ENCODE data around the gene PLXNA2.

Gene PLXNA2

DNA sequence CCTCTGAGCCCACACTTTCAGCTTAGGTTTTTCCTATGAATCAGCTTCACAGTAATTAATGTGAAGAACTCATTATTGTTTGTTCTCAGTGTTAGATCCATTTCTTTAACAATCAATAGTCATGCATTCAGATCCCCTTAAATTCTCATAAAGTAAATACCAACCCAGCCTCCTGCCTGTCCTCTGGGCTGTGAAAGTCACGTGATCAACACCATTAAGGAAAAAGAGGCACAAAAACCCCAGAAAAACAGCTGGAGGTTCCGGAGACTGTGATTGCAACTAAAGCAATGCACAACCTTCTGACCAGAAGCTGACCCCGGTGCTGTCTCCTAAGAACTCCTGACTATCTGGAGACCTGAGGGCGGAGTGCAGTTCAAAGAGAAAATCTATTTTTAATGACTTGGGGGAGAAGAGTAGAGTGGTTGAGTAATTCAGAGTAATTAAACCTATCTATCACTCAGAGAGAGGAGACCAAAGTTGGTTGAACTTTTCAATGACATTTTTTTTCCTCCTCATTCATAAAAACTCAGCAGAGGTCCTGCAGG lies 132.5 kb downstream of the PLXNA2 start:
- no peak for DNase-seq

DNA sequence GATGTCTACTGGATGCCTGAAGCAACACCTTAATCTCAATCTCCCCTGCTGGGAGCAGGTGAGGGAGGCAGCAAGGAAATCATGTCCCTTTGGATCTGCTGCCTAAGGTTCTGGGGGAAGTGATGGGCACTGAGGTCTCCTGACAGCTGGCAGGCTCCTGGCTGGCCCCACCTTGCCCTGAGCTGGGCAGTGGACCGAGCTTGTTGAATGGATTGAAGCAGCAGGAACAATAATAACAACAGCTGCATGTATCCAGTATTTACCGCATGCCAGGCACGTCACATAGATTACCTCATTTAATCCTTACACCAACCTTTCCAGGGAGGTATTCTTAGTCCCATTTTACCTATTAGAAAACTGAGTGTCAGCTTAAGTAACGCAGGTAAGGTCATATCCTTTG lies 133.9 kb downstream of the PLXNA2 start:
- DNase-seq, result no peak

DNA sequence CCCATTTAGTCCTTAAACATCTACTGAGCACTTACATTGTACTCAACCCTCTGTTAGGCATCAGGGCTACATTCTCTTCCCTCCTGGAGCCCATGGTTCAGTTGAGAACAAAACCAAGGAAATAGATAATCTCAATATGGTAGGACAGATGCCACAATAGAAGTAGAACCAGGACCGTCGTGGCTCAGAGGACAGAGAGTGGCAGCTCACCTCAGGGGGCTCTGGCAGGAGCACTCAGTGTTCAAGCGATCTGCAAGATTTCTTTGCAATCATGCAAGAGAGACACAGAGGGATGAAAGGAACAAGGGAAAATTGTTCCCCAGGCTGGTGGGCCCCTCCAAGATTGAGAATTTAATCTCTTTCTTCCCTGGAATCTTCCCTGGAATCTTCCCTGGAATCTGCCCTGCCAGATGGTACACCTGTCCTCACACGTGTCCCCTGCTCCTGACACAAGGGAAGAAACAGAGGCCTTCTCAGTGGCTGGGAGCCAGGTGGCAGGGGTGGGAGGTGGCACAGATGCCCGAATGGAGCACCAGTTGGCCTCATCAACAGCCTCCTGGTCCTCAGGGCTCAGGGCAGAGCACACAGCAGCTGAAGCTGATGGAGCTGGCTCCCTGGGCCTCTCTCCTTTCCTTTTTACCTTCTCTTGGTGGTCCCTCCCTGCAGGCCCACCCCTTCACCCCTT lies 135.4 kb downstream of the PLXNA2 start:
- no peak for DNase-seq

DNA sequence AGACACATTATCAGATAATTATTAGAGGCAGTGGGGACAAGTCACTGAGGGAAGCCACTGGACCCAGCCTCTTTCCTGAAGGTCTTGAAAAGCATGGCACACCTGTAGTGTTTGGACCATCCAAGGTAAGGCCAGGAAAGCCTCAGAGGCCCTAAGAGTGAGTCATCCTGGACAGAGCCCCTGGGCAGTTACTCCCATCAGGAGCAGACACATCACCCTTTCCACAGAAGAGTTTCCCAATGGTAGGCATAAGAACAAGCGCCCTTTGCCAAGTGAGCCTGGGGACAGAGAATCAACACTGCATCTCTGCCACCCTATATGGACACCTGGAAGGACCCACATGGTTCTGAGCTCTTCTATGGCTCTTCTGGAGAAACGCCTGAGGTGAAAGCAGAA lies 136.0 kb downstream of the PLXNA2 start:
- no peak for DNase-seq

DNA sequence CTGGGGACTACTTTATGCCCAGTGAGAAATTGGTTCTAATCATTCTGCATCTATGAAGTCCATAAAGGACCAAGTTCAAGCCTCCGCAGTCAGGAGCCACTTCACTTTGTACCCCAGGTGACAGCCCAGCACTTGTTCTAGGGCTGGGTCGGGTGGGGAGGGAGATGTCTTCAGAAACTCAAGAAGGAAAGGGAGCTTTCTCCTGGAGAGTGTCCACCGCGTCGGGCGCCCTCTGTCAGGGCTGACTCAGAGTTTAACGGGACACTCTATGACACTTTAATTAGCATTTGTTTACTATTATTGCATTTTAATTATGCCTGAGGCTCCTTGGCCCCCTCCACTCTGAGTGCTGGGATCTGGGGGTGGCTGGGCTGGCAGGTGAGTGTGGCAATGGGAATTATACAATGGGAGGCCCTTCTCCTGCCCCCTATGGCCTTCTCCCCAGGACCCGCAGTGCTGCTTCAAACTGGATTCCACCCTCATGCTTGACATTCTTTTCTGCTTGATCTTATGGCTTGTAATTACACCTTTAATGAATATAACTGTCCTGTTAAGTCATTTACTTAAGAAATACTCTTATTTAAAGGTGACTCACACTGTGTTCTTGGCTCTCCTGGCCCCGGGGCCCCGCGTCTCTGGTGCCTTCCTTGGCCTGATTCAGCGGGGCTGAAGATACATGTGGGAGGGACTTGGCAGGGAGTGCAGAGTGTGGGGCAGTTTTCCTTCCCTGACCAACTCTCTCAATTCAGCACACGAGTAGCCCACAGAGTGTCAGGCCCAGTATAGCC lies 136.6 kb downstream of the PLXNA2 start:
- DNase-seq, result no peak

DNA sequence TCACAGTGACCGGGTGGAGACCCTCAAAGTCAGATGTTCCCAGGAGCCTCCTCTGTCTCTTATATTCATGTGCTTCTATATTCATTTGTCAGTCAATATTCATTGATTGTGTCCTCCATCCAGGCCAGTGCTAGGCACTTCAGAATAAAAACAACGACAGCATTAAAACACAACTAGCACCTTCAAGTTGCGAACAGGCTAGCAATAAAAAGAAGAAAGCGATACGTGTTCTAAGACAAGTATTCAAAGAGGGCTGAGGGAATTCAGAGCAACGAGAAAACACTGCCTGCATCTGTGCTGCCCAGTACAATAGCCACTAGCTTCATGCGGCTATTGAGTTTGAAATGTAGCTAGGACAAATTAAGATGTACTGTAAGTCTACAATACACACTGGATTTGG lies 138.0 kb downstream of the PLXNA2 start:
- no peak for DNase-seq

DNA sequence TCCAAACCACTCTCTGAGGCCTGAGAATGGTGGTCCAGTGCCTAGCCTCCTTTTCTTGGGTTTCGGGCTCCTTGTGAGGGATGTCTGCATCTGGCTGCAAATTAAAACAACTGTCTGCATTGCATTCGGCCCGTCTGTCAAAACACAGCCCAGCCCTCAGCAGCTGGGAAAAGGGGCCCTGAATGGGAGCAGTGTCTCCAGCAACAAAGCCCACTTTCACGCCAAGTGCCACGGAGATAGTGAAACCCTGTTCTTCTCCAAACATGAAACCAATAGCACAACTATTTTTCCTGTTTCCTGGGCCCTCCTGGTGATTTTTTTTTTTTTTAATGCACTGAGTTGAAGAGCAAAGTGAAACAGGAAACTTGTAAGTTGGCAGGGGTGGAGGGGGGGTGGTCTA lies 138.4 kb downstream of the PLXNA2 start:
- DNase-seq, result peak; percentile 82

DNA sequence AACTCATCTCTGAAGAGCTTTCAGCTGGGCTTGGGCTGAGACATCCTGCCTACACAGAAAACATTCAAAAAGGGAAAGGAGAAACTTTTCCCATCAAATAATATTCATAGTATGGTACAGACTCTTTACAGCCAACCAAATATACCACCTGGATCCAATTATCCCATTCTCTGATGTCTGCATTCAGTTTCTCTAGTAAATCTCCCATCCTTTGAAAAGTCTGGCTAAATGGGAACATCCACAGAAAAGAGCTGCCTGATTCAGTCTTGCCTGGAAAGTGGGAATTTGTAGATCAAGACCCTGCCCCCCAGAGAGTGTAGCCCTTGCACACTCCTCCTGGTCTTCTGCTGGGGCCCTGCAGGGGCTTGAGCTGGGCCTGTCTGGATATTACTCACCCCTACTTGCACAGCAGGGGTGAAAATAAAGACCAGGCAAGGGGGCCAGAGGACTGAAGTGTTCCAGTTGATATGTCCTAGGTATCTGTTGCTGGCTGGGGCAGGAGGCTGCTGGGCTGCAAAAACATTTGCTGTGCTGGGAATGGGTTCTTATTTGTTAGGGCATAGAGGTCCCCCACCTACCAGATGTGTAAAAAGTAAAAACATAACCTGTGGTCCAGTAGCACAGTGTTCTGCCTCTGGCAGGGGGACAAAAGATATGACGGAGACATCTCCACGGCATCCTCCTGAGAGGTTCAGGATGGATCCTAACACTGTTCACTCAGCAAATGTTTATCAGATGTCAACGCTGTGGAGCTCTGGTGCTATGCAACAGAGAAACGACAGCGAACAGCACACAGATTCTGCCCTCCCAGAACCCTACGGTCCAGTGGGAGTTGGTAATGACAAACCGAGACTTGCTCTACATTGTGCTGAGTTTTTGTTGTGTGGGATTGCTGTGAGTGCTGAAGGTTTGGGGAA lies 140.3 kb downstream of the PLXNA2 start:
- no peak for DNase-seq

DNA sequence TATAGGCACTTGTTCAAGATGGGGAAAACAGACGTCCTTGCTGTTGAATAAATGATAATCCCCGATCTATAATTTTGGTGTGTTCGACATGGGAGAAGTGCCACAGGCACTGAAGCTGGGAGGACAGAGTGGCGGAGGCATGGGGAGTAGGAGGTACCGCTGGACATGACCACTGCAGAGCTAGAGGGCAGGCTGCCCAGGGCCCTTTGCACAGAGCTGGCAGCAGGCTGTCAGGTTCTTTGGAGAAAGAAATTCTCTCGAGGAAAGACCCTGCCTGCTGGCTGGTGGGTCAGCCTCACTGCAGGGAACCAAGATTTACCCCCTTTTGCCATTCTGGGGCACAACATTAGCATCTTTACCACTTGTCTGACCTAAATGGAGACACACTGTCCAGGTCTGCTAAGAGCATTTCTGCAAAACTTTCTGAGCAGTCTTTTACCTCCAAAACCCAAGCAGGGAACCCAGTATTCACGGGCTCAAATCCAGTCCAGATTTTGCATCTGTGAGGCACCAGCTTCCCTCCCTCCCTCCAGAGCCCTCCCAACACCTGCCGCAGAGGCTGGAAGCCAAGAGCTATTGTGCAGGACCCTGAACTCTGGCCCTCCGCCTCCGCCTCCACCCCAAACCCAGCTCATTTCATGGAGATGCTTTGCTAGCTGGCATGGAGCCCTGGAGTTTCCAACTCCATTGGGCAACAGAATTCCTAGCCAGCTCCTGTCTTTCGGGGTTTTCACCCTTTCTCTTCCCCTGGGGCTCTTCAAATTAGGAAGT lies 142.3 kb downstream of the PLXNA2 start:
- peak; percentile 89 for DNase-seq

DNA sequence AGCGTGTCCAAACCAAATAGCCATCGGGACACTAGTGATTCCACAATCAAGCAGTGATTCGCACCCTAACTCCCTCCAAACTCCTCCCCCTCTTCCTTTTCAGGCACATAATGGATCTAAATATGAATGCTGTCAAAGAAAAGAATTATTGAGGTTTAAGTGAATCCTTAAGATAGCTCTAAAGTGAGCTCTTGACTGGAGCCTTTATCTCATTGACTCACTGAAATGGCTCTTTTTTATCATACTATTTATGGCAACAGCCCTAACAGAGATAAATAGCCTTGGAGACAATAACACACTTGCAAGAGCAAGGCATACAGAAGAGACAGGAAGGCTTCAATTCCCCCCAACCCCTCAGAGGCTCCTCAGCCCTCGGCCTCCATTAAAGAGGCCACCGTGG lies 143.3 kb downstream of the PLXNA2 start:
- DNase-seq, result no peak

DNA sequence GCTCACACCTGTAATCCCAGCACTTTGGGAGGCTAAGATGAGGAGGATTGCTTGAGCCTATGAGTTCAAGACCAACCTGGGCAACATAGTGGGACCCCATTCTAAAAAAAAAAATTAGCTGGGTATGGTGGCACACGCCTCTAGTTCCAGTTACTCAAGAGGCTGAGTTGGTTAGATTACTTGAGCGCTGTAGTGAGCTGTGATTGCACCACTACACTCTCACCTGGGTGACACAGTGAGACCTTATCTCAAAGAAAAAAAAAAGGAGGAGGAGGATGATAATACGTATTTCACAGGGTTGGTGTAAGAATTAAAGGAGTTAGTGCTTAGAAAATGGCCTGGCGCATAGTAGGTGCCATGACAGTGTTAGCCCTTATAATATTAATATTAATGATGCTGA lies 144.1 kb downstream of the PLXNA2 start:
- no peak for DNase-seq

DNA sequence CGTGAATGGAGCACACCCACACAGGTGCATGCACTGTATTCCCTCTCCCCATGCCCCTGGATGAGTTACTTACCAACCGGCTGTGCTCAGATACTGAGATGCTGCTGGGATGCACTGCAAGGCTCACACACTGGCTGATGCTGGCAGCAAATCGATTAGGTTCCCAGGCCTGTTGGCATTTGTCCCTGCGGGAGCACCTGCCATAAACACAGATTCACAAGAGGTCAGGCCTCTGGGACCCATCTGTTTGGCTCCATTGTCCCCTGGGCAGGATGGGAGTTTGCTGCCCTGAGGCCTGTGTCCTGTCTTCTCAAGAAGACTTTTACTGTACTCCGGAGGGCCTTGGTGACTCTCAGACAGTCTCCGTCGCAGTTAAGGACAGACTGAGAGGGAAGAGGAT lies 145.4 kb downstream of the PLXNA2 start:
- no peak for DNase-seq

DNA sequence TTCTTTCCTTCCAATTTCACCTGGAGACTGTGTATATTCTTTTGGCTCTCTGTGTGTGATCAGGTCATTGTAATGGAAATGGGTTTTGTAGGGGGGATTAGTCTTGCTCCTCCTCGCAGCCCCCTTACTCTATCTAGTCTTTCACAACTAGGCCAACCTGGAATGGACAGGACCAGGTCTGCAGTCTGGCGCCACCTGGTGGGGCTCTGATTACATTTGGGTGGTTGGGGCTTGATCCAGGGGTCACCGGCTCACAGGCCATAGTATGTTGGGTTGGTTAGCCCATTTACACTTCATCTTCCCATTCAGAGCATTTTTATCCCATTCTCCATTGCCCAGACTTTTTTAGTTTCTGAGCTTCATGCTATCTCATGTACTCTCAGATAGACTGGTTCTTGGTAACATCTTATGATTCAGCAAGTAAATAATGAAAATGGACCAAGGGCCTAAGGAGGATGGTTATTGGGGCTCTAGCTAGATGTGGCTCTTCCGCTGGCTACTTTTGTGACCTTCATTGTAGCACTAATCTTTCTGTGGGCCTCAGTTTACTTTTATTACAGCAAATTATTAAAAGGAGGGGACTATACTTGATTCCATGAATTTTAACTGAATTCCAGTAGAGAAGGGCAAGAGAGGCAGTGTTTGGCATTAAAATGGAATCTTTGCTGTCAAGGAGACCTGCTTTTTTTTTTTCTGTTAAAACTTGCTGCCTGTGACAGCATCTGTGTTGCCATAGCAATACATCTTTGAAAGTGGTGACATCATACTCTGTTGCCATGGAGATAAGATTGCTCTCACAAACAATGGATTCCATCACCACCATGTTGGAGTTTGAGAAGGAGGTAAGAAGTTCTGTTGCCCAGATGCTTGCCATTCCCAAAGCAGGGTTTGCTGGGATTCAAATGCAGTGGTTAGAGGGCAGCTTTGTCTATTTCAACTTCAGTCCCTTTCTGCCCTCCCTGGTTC lies 150.1 kb downstream of the PLXNA2 start:
- DNase-seq, result peak; percentile 66

DNA sequence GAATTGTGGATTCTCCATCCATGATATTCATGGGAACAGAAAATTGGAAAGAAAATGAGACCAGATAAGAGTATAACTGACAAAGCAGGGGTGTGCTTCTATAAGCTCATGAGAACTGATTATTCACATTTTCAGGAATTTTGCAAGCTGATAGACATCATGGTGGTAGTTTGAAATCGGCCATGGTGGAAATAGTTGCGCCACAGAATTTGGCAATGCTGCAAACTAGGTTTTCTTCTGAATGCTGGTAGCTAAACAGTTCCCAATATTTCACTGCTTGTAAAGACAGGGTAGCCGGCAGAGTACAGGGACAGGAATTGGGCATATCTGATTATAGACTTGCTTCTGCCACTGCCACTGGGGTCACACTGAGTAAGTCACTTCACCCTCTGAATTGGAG lies 151.1 kb downstream of the PLXNA2 start:
- no peak for DNase-seq

DNA sequence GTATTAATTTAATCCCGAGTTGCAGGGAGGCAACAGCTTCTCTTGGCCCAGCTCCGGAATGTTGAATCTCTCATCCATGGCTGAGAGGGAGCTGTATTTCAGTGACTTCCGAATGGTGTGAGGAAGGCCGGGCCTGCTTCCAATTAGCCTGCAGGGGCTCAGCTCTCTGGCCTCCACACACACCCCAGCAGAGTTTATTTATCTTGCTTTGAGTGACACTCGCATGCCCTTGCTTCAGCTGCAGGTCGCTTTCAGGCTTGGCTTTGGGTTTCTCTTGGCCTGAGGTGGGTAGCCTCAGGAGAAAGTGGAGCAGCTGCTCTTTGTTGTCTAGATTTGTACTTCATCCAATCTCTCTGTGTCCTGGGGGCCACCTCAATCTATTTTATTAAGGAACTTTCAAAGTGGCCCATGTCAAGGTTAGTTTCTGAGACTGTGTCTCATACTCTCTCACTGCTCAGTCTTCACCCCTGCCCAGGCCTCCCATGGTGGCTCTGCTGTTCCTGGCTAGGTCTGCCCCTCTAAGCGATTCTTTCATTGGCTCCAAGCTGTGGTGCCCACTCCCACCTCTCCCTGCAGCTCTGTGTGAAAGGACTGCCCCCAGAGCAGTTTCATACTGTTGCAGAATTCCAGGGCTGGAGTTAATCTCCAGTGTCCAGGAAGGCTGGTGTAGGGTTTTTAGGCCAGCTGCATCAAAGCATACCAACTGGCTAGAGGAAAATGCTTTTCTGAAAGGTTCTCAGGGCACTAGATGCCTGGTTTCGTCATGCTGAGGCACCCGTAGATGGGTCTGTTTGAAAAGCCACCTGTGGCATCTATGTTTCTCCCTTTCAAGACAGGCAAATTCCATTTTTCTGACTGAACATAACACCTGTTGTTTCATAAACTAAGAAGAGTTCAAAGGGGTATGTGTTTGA lies 153.5 kb downstream of the PLXNA2 start:
- DNase-seq, result peak; percentile 54

DNA sequence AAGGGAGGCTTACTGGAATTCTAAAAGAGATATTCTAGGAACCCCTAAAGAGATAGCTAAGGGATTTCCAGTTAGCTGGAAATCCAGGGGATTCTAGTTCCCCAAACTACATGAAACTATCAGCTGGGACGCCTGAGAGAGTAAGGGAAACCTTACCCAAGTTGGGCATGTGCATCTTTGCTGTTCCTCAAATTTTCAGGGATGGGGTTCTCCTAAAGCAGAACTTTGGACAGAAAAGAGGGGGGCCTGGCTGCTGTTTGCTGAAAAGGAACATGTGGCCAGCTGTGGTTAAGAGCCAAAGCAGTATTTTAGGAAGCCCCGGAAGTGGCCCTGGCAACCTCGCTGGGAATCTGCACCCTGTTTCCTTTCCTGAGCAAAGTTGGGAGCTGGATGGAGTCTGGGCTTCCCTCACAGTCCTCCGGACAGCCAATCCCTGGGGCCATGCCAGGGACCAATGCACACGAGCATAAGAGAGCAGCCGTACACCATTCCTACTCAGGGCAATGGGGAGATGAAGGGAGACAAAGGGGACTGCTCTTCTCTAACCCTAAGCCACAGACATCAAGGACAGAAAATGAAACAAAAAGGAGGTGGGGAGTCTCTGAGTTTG lies 154.3 kb downstream of the PLXNA2 start:
- no peak for DNase-seq

DNA sequence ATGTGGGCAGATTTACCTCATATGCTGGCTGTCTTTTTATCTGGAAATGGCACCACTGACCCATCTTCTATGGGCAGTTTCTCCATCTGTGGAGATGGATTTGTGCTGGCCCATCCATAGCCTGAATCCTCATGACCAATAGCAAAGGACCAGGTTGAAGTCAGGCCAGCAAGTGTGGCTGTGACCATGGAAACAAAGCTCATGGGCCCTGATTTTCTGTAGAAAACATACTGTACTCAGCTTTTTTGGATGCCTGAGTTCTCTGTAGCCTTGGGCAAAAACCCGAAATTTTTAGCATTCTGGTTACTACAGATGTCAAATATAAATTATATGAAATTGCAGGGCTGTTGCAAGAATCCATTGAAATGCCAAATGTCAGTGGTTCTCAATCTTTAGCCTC lies 155.0 kb downstream of the PLXNA2 start:
- DNase-seq, result peak; percentile 72

DNA sequence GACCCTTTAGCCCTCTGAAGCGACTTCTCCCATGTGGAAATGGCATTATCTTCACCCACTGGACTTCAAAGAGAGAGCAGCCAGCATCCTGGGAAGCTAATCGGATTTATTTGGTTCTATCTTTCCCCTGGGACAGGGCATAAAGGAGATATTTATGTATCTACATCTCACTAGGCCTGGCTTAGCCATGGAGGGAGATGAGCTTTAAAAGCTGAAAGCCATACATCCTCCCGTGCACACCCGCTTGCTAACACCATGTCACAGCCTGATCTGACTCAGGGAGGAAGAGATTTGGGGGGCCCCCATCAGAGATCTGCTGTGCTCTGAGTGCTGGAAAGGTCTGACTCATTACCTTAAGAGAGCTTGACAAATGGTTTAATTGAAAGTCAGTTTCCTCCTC lies 155.9 kb downstream of the PLXNA2 start:
- DNase-seq, result no peak

DNA sequence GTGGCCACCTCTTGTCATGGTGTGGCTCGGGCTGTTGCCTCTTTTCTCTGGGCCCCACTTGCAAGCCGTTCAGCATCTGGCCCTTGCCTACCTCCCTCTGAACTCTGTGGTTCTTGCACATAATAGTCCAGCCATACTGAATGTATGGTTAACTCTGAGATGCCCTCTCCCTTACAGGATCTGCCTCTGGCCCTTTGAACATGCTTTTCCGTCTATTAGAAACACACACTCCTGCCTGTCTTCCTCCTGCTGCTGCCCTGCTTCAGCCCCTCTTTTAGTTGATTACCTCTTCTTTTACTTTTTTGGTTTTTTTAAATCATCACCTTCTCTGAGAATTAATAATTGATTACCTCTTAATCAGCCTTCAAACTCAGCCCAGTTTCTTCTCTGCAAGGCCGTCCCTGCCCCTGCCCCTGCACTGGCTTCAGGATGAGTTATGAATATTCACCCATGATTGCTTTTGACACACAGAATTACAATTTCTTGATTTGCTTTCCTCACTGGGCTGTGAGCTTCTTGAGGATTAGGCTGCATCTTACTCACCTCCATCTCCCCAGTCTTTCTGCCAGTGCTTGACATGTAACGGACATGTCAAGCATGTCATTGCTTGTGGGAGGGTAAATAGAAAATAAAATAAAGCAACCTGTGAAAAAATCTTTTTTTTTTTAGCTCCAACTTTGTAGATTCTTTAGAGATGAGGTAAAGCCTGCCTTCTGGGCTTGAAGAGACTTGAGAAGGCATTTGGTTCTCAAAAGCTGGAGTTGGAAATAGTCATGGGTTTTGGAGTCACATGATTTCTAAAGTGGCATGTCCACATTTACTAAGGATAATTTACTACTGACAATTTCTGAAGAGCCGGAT lies 158.3 kb downstream of the PLXNA2 start:
- DNase-seq, result no peak

All from right hindlimb (tissue), 1 donor.